Measurements from ENCODE around the gene POU6F2.

DNA sequence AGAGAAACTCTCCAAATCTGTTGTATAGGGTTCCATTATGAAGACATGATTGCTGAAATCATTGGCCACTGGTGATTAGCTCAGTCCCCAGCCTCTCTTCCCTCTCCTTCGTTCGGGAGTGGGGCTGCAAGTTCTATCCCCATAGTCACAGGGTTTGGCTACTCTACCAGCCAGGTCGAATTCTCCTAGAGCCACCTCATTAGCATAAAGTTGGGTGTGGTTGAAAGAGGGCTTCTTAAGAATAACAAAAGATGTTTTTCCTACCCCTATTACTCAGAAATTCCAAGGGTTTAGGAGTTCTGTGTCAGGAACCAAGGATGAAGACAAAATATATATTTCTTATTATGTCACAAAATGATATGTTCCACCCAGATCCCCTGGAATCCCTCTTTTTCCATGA is 422.3 kb downstream of the POU6F2 start:
- TF ChIP-seq, protein P1, sequence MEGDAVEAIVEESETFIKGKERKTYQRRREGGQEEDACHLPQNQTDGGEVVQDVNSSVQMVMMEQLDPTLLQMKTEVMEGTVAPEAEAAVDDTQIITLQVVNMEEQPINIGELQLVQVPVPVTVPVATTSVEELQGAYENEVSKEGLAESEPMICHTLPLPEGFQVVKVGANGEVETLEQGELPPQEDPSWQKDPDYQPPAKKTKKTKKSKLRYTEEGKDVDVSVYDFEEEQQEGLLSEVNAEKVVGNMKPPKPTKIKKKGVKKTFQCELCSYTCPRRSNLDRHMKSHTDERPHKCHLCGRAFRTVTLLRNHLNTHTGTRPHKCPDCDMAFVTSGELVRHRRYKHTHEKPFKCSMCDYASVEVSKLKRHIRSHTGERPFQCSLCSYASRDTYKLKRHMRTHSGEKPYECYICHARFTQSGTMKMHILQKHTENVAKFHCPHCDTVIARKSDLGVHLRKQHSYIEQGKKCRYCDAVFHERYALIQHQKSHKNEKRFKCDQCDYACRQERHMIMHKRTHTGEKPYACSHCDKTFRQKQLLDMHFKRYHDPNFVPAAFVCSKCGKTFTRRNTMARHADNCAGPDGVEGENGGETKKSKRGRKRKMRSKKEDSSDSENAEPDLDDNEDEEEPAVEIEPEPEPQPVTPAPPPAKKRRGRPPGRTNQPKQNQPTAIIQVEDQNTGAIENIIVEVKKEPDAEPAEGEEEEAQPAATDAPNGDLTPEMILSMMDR (IDR thresholded peaks at IDR 0.05 in 4 of 5, conservative IDR thresholded peaks at IDR 0.05 in 1 of 5) = no peak
- TF ChIP-seq POLR2A (IDR thresholded peaks at IDR 0.05) = no peak
